Tibial artery (tissue), 4 donors: Measurements from ENCODE around the gene HSPH1.

Source experiments
- DNase-seq, 2 donors: peaks; one replicate each; pipeline ENCODE4 v3.0.0-alpha.2; 2019
- H3K27ac ChIP-seq, 2 donors: fragments of 200-600 bp; sonication (generic) in 1 of 2; 1 replicate in 1 of 2; 2 replicates in 1 of 2; pipeline ENCODE4 v1.5.1; 2018 to 2019; ENCODE audit warnings: mild to moderate bottlenecking in 1 of 2
- H3K27me3 ChIP-seq, 2 donors: fragments of 200-600 bp; sonication (generic) in 1 of 2; one replicate each; pipeline versions ENCODE4 v1.5.1 to v1.6.0; 2016 to 2019
- H3K36me3 ChIP-seq, 3 donors: fragments of 200-600 bp; sonication (generic) in 2 of 3; one replicate each; pipeline ENCODE4 v1.5.1; 2016 to 2019; ENCODE audit warnings: mild to moderate bottlenecking in 2 of 3
- H3K4me1 ChIP-seq, 4 donors: fragments of 200-600 bp; sonication (generic) in 2 of 4; 1 replicate in 3 of 4; 2 replicates in 1 of 4; pipeline ENCODE4 v1.5.1; 2016 to 2019
- H3K4me3 ChIP-seq, 2 donors: fragments of 200-600 bp; sonication (generic) in 1 of 2; 1 replicate in 1 of 2; 2 replicates in 1 of 2; pipeline ENCODE4 v1.5.1; 2018 to 2019; ENCODE audit warnings: mild to moderate bottlenecking in 2 of 2
- H3K9me3 ChIP-seq, 3 donors: fragments of 200-600 bp; sonication (generic) in 1 of 3; one replicate each; pipeline ENCODE4 v1.5.1; 2016 to 2019
- CTCF ChIP-seq, 2 experiments: fragments of 200-600 bp in 1 of 2; fragments of 450-650 bp in 1 of 2; IDR thresholded peaks; one replicate each; pipeline ENCODE4 v1.5.1; 2017 to 2019; ENCODE audit warnings: antibody characterized with exemption in 2 of 2, mild to moderate bottlenecking in 1 of 2, moderate library complexity in 1 of 2
- intact Hi-C: fragments of 100-400 bp; cut with DNase I; formaldehyde crosslinking; loops from one replicate; pipeline ENCODE4 v1.15.0; 2023; ENCODE audit warnings: low total_unique reads

The HSPH1 gene

GRCh38 chr13:31204592-31204991 lies 42.9 kb upstream of the HSPH1 start:
- intact Hi-C loops: loop anchor here (10.0 kb wide), 1 partner anchor 540 kb away; no protein-coding TSS in a partner anchor

GRCh38 chr13:31201341-31202031 lies 39.8 kb upstream of the HSPH1 start:
- intact Hi-C loops: loop anchor here (2.0 to 10.0 kb wide), 2 partner anchors 39 to 543 kb away; no protein-coding TSS in a partner anchor

More at GRCh38 chr13:31204592-31204991, 42.9 kb upstream of the HSPH1 start:
- Histone ChIP-seq H3K36me3 (no peaks in the 10 kb centered on the region), H3K9me3 (no peaks in the 10 kb centered on the region), H3K27ac (no peak overlapping the region), H3K4me1 (peaks cover 0 to 51% (median 23%) of the 10 kb centered on the region in 4 donors), H3K4me3 (no peak overlapping the region), H3K27me3 (no peaks in the 10 kb centered on the region)
- TF ChIP-seq CTCF (IDR thresholded peaks at IDR 0.05): no peak
- no peak for DNase-seq

GRCh38 chr13:31200637-31200971 lies 38.9 kb upstream of the HSPH1 start:
- Histone ChIP-seq H3K27me3 (no peaks in the 10 kb centered on the region), H3K4me1 (peaks cover 0 to 39% (median 16%) of the 10 kb centered on the region in 4 donors)

More at GRCh38 chr13:31201341-31202031, 39.8 kb upstream of the HSPH1 start:
- Histone ChIP-seq H3K4me3 (peak overlapping the region; percentile 68 to 82), H3K36me3 (no peaks in the 10 kb centered on the region), H3K9me3 (no peaks in the 10 kb centered on the region), H3K27ac (peak overlapping the region; percentile 89 to 96), H3K27me3 (no peaks in the 10 kb centered on the region), H3K4me1 (peaks cover 0 to 39% (median 16%) of the 10 kb centered on the region in 4 donors)
- TF ChIP-seq CTCF (IDR thresholded peaks at IDR 0.05): no peak
- DNase-seq: peak; percentile 35 to 77

GRCh38 chr13:31199849-31200636 lies 38.3 kb upstream of the HSPH1 start, which contains the start of gene B3GLCT:
Gene B3GLCT, plus strand, starts transcription at chr13:31199975. Its CDS starts 110 bp downstream, at chr13:31200085.
- peak; percentile 83 to 94 for TF ChIP-seq CTCF (IDR thresholded peaks at IDR 0.05)
- Histone ChIP-seq H3K4me3 (peak within 1 kb of the TSS; percentile 68 to 82), H3K27me3 (no peaks in the 10 kb centered on the region), H3K27ac (peak within 1 kb of the TSS; percentile 89 to 96), H3K36me3 (no peaks in the 10 kb centered on the region), H3K9me3 (no peaks in the 10 kb centered on the region), H3K4me1 (peaks cover 0 to 39% (median 16%) of the 10 kb centered on the region in 4 donors)
- DNase-seq: peak; percentile 60 to 85
- intact Hi-C loops: loop anchor here (2.0 to 10.0 kb wide), 2 partner anchors 37 to 545 kb away; no protein-coding TSS in a partner anchor

More at GRCh38 chr13:31200637-31200971, 38.9 kb upstream of the HSPH1 start:
- no peaks in the 10 kb centered on the region for H3K9me3 ChIP-seq
- intact Hi-C loops: loop anchor here (2.0 to 10.0 kb wide), 2 partner anchors 38 to 544 kb away; no protein-coding TSS in a partner anchor
- H3K36me3 ChIP-seq: no peaks in the 10 kb centered on the region
- peak; percentile 33 to 74 for DNase-seq
- H3K4me3 ChIP-seq: peak overlapping the region; percentile 68 to 82
- no peak for TF ChIP-seq CTCF (IDR thresholded peaks at IDR 0.05)
- peak overlapping the region; percentile 89 to 96 for H3K27ac ChIP-seq

- no peaks in the 10 kb centered on the region for H3K27me3 ChIP-seq
- no peak for DNase-seq
- H3K27ac ChIP-seq: peak overlapping the region; percentile 89 to 96
- no peaks in the 10 kb centered on the region for H3K9me3 ChIP-seq
- H3K36me3 ChIP-seq: no peaks in the 10 kb centered on the region
- peak overlapping the region; percentile 68 to 82 for H3K4me3 ChIP-seq
- TF ChIP-seq CTCF (IDR thresholded peaks at IDR 0.05): no peak
- peaks cover 0 to 36% (median 16%) of the 10 kb centered on the region in 4 donors for H3K4me1 ChIP-seq
- intact Hi-C loops: no loop called here
Measured at GRCh38 chr13:31199527-31199848, 37.8 kb upstream of the HSPH1 start.
